ENCODE results near the gene ZNF558. TPM values are rescaled to one million over a fixed set of nuclear protein-coding genes. Genes with fewer than 3 reads are reported as not detected.

Gene ZNF558
- polyA plus RNA-seq, 1 of the 3 experiments (the other 2 are of a cell fraction) = 22.5 TPM

DNA sequence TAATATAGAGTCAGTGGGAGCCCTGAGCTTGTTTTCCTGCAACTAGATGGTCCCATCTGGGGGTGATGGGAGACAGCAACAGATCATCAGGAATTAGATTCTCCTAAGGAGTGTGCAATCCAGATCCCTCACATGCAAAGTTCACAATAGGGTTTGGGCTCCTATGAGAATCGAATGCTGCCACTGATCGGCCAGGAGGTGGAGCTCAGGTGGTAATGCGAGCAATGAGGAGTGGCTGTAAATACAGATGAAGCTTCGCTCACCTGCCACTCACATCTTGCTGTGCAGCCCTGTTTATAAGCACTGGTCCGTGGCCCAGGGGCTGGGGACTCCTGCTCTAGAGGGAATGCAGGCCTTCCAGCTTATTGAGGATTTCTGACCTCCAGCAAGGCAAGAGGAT, 5.7 kb downstream of the ZNF558 start:
- no peaks in the 10 kb centered on the region for H3K9me3 ChIP-seq
- H3K4me1 ChIP-seq (ENCODE audit: control insufficient read depth in 1 of 2, insufficient read depth in 2 of 2, low read depth in 1 of 2, low read length in 1 of 2) = peaks cover 4 to 5% of the 10 kb centered on the region in 2 experiments; a peak in 2 of 4 replicates
- H3K9ac ChIP-seq = no peak overlapping the region
- H3K4me2 ChIP-seq = no peak overlapping the region
- no peaks in the 10 kb centered on the region for H4K20me1 ChIP-seq (ENCODE audit: insufficient read depth)
- H3K36me3 ChIP-seq (replicated peaks in 1 of 2; ENCODE audit: control insufficient read depth in 1 of 2, insufficient read depth in 2 of 2, low read length in 1 of 2) = peaks cover 26 to 35% of the 10 kb centered on the region in 2 experiments
- 83% methylated on average over 5 of the region's 5 CpGs for WGBS (ENCODE audit: low lambda C conversion rate)
- no peaks in the 10 kb centered on the region for H3K9me2 ChIP-seq
- no peaks in the 10 kb centered on the region for H3F3A ChIP-seq (replicated peaks; ENCODE audit: insufficient read depth)
- no peak overlapping the region for H3K27ac ChIP-seq (ENCODE audit: low read depth in 2 of 2, low read length in 1 of 2)
- ChIA-PET POLR2A (no interaction called here), CTCF (interaction anchor here (1.5 kb wide), 1 partner anchor 13 kb away, joined by 6 read pairs; no protein-coding TSS in a partner anchor)
- DNase-seq = no peak
- H3K27me3 ChIP-seq (ENCODE audit: insufficient read depth) = no peaks in the 10 kb centered on the region
- TF ChIP-seq NRF1 (IDR thresholded peaks at IDR 0.05; ENCODE audit: low read depth, low read length) (no peak), YY1 (IDR thresholded peaks at IDR 0.05; ENCODE audit: low read depth) (no peak), GATA2 (CRISPR knock-in tag; IDR thresholded peaks at IDR 0.05) (no peak), RAD21 (IDR thresholded peaks at IDR 0.05; ENCODE audit: low read length) (no peak), MXI1 (IDR thresholded peaks at IDR 0.05; ENCODE audit: low read depth, low read length) (no peak), RFX5 (IDR thresholded peaks at IDR 0.05; ENCODE audit: low read length) (no peak)
- TF ChIP-seq, protein P1, sequence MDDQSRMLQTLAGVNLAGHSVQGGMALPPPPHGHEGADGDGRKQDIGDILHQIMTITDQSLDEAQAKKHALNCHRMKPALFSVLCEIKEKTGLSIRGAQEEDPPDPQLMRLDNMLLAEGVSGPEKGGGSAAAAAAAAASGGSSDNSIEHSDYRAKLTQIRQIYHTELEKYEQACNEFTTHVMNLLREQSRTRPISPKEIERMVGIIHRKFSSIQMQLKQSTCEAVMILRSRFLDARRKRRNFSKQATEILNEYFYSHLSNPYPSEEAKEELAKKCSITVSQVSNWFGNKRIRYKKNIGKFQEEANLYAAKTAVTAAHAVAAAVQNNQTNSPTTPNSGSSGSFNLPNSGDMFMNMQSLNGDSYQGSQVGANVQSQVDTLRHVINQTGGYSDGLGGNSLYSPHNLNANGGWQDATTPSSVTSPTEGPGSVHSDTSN (IDR thresholded peaks at IDR 0.05) = no peak
- H3K4me3 ChIP-seq (ENCODE audit: low read depth in 2 of 2, low read length in 1 of 2) = no peak overlapping the region
- H3K79me2 ChIP-seq (ENCODE audit: insufficient read depth) = no peaks in the 10 kb centered on the region
- H2AFZ ChIP-seq (ENCODE audit: low read depth) = no peak overlapping the region

DNA sequence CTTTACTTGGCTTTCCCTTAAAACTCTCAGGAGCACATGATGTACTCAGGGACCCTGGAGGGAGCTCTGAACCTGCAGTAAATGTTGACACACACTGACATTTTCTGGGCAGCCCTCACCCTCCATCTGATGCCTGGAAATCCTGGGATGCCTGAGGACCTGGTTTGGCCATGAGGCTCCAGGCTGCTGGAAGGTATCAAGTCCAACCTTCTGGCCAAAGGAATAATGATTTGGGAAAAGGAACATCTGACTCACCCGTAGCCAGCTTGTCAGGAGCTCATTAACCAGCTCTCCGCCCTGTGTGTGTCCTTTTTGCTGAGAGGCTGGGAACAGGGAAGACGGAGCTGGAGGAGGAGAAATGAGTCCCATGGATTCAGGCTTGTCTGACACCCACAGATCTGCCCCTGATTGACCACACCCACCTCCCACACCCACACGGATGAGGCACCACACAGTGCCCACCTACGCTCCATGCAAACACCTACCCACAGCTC, 10.3 kb downstream of the ZNF558 start:
- Histone ChIP-seq H3K27me3 (ENCODE audit: insufficient read depth) (no peaks in the 10 kb centered on the region), H3K79me2 (ENCODE audit: insufficient read depth) (no peaks in the 10 kb centered on the region), H3K9me2 (no peaks in the 10 kb centered on the region), H4K20me1 (ENCODE audit: insufficient read depth) (no peaks in the 10 kb centered on the region), H3K9ac (no peak overlapping the region), H3K4me1 (ENCODE audit: control insufficient read depth in 1 of 2, insufficient read depth in 2 of 2, low read depth in 1 of 2, low read length in 1 of 2) (no peaks in the 10 kb centered on the region), H3F3A (replicated peaks; ENCODE audit: insufficient read depth) (no peaks in the 10 kb centered on the region), H2AFZ (ENCODE audit: low read depth) (no peak overlapping the region), H3K9me3 (0 out of 2 replicates have a peak, but pooled peaks cover 6% of the 10 kb centered on the region), H3K36me3 (replicated peaks in 1 of 2; ENCODE audit: control insufficient read depth in 1 of 2, insufficient read depth in 2 of 2, low read length in 1 of 2) (peaks cover 41 to 54% of the 10 kb centered on the region in 2 experiments), H3K4me2 (no peak overlapping the region), H3K4me3 (ENCODE audit: low read depth in 2 of 2, low read length in 1 of 2) (no peak overlapping the region), H3K27ac (ENCODE audit: low read depth in 2 of 2, low read length in 1 of 2) (no peak overlapping the region)
- 89% methylated on average over 5 of the region's 5 CpGs for WGBS (ENCODE audit: low lambda C conversion rate)
- CTCF ChIA-PET = no interaction called here
- no peak for DNase-seq
- POLR2A ChIA-PET = no interaction called here
- TF ChIP-seq POLR2AphosphoS5 (IDR thresholded peaks at IDR 0.05; ENCODE audit: low read depth, low read length) (no peak), TEAD4 (IDR thresholded peaks at IDR 0.05; ENCODE audit: borderline replicate concordance, insufficient read depth) (no peak), TCF12 (IDR thresholded peaks at IDR 0.05) (no peak), RAD21 (IDR thresholded peaks at IDR 0.05; ENCODE audit: low read length) (no peak), RFX5 (IDR thresholded peaks at IDR 0.05; ENCODE audit: low read length) (no peak), GATA2 (CRISPR knock-in tag; IDR thresholded peaks at IDR 0.05) (no peak), GABPA (IDR thresholded peaks at IDR 0.05; ENCODE audit: low read depth) (no peak)
- TF ChIP-seq, protein P2, sequence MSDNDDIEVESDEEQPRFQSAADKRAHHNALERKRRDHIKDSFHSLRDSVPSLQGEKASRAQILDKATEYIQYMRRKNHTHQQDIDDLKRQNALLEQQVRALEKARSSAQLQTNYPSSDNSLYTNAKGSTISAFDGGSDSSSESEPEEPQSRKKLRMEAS (IDR thresholded peaks at IDR 0.05; ENCODE audit: low read depth) = no peak
- TF ChIP-seq, protein P3, sequence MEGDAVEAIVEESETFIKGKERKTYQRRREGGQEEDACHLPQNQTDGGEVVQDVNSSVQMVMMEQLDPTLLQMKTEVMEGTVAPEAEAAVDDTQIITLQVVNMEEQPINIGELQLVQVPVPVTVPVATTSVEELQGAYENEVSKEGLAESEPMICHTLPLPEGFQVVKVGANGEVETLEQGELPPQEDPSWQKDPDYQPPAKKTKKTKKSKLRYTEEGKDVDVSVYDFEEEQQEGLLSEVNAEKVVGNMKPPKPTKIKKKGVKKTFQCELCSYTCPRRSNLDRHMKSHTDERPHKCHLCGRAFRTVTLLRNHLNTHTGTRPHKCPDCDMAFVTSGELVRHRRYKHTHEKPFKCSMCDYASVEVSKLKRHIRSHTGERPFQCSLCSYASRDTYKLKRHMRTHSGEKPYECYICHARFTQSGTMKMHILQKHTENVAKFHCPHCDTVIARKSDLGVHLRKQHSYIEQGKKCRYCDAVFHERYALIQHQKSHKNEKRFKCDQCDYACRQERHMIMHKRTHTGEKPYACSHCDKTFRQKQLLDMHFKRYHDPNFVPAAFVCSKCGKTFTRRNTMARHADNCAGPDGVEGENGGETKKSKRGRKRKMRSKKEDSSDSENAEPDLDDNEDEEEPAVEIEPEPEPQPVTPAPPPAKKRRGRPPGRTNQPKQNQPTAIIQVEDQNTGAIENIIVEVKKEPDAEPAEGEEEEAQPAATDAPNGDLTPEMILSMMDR (IDR thresholded peaks at IDR 0.05) = no peak
- TF ChIP-seq, protein P4, sequence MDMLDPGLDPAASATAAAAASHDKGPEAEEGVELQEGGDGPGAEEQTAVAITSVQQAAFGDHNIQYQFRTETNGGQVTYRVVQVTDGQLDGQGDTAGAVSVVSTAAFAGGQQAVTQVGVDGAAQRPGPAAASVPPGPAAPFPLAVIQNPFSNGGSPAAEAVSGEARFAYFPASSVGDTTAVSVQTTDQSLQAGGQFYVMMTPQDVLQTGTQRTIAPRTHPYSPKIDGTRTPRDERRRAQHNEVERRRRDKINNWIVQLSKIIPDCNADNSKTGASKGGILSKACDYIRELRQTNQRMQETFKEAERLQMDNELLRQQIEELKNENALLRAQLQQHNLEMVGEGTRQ (IDR thresholded peaks at IDR 0.05; ENCODE audit: borderline replicate concordance, low read depth, low read length) = no peak
- TF ChIP-seq, protein P5, sequence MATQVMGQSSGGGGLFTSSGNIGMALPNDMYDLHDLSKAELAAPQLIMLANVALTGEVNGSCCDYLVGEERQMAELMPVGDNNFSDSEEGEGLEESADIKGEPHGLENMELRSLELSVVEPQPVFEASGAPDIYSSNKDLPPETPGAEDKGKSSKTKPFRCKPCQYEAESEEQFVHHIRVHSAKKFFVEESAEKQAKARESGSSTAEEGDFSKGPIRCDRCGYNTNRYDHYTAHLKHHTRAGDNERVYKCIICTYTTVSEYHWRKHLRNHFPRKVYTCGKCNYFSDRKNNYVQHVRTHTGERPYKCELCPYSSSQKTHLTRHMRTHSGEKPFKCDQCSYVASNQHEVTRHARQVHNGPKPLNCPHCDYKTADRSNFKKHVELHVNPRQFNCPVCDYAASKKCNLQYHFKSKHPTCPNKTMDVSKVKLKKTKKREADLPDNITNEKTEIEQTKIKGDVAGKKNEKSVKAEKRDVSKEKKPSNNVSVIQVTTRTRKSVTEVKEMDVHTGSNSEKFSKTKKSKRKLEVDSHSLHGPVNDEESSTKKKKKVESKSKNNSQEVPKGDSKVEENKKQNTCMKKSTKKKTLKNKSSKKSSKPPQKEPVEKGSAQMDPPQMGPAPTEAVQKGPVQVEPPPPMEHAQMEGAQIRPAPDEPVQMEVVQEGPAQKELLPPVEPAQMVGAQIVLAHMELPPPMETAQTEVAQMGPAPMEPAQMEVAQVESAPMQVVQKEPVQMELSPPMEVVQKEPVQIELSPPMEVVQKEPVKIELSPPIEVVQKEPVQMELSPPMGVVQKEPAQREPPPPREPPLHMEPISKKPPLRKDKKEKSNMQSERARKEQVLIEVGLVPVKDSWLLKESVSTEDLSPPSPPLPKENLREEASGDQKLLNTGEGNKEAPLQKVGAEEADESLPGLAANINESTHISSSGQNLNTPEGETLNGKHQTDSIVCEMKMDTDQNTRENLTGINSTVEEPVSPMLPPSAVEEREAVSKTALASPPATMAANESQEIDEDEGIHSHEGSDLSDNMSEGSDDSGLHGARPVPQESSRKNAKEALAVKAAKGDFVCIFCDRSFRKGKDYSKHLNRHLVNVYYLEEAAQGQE (IDR thresholded peaks at IDR 0.05; ENCODE audit: low read depth, low read length) = no peak
- TF ChIP-seq, protein P6, sequence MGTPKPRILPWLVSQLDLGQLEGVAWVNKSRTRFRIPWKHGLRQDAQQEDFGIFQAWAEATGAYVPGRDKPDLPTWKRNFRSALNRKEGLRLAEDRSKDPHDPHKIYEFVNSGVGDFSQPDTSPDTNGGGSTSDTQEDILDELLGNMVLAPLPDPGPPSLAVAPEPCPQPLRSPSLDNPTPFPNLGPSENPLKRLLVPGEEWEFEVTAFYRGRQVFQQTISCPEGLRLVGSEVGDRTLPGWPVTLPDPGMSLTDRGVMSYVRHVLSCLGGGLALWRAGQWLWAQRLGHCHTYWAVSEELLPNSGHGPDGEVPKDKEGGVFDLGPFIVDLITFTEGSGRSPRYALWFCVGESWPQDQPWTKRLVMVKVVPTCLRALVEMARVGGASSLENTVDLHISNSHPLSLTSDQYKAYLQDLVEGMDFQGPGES (IDR thresholded peaks at IDR 0.05; ENCODE audit: low read depth, low read length) = no peak
